A673 (cell line): Measurements from ENCODE around the gene GPR17. TPM values are rescaled to one million over a fixed set of nuclear protein-coding genes. Genes with fewer than 3 reads are reported as not detected.

Experiments
- BruUV-seq: library from RNA; stranded (reverse); fragments of 400-500 nt; replicated peaks from 2 replicates; lab custom pipeline; 2021; lab: Mats Ljungman, UMichigan
- CTCF ChIA-PET: fragments of 300-600 bp; sonication (Branson Sonifier 250); formaldehyde crosslinking; loops from one replicate; lab custom pipeline; 2022; ENCODE audit warnings: antibody characterized with exemption; lab: Charles Lee
- POLR2A ChIA-PET: fragments of 300-600 bp; sonication (Branson Sonifier 250); formaldehyde crosslinking; loops from one replicate; lab custom pipeline; 2022; ENCODE audit warnings: antibody characterized with exemption; ENCODE audit not compliant: low non-redundant PET; lab: Charles Lee
- DNase-seq: peaks from one replicate; pipeline ENCODE4 v3.0.0-alpha.2; 2015; ENCODE audit warnings: low spot score
- H3K27ac ChIP-seq: fragments of 200-600 bp; sonication (generic); 2 replicates; pipeline ENCODE4 v1.5.1; 2016; ENCODE audit warnings: mixed run types, low read depth, mild to moderate bottlenecking, mixed read lengths, antibody characterized with exemption, low read length; ENCODE audit not compliant: poor library complexity, severe bottlenecking
- H3K27me3 ChIP-seq: fragments of 200-600 bp; sonication (generic); replicated peaks from 2 replicates; pipeline ENCODE4 v1.6.1; 2017; ENCODE audit warnings: mixed run types, low read depth, mild to moderate bottlenecking, mixed read lengths, antibody characterized with exemption, low read length; ENCODE audit not compliant: insufficient read depth, poor library complexity
- H3K36me3 ChIP-seq: fragments of 200-600 bp; sonication (generic); 2 replicates; pipeline ENCODE4 v1.6.1; 2016; ENCODE audit warnings: mixed run types, mild to moderate bottlenecking, mixed read lengths, antibody characterized with exemption, low read length; ENCODE audit not compliant: insufficient read depth, poor library complexity, severe bottlenecking
- H3K4me1 ChIP-seq: fragments of 200-600 bp; sonication (generic); 2 replicates; pipeline ENCODE4 v1.6.1; 2017; ENCODE audit warnings: mixed run types, mild to moderate bottlenecking, mixed read lengths, antibody characterized with exemption, low read length; ENCODE audit not compliant: insufficient read depth, poor library complexity, severe bottlenecking
- H3K4me3 ChIP-seq: fragments of 200-600 bp; sonication (generic); 2 replicates; pipeline ENCODE4 v1.5.1; 2016; ENCODE audit warnings: low read depth, mixed run types, mild to moderate bottlenecking, mixed read lengths, low read length; ENCODE audit not compliant: poor library complexity, severe bottlenecking
- H3K9me3 ChIP-seq: fragments of 200-600 bp; sonication (generic); 2 replicates; pipeline ENCODE4 v1.6.1; 2016; ENCODE audit warnings: mixed run types, low read depth, mild to moderate bottlenecking, mixed read lengths, antibody characterized with exemption, low read length; ENCODE audit not compliant: poor library complexity, severe bottlenecking
- EZH2 ChIP-seq: fragments of 200-600 bp; sonication (generic); IDR thresholded peaks from 2 replicates; pipeline ENCODE4 v1.6.1; 2017; ENCODE audit warnings: borderline replicate concordance, low read depth, mild to moderate bottlenecking, mixed read lengths, antibody characterized with exemption, low read length; ENCODE audit not compliant: poor library complexity, severe bottlenecking
- intact Hi-C: fragments of 100-400 bp; cut with micrococcal nuclease; formaldehyde crosslinking; loops from one replicate; pipeline ENCODE4 v1.10.0; 2022; ENCODE audit not compliant: unreplicated experiment
- total RNA-seq: library from RNA; stranded (reverse); gene quantifications from 2 replicates; pipeline ENCODE4 v1.2.3, GENCODE V29; 2021
- TF ChIP-seq, protein P1 (sequence below): fragments of 300-800, 200-600 bp; sonication (generic); conservative IDR thresholded peaks from 2 replicates; pipeline ENCODE4 v1.5.1; 2017; ENCODE audit warnings: low read depth, mild to moderate bottlenecking, antibody characterized with exemption, low read length, moderate library complexity, mixed read lengths

Gene GPR17
- total RNA-seq, 1 experiment from 2014 or later, result 0.45 TPM

DNA sequence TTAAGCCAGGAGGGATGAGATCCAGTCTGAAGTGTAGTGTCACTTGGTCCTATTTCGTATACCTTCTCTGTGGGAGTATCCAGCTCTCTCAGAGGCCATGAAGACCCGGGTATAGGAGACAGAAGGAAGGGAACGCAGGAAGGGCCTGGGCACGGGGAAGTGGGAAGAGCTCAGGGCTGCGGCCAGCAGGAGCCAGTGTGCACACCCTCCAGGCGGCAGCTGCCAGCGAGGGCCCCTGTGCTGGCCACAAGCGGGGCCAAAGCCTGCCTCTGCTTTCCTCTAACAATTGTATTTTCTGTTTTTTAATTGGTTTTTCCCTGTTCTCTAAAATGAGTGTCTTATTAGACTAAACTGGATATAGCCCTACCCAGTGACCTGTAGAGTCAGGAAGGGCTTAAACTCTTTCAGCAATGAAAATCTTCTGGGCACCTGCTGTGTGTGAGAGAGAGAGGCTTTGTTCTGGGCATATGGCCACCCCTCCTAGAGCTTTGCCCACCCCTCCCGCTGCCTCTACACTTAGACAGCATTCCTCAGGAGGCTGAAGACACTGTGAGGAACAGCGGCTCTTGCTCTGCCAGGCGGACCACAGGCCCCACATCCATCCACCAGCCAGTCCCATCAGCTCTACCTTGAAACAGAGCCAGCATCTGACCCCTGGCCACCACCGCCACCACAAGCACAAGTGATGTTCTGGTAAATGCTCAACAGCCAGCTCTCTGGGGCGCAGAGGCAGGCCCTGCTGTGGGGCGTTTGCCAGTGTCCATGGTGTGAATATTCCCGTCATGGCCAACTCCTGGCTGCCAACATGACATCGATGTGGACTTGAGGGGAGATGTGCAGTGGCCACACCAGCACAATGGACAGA, 9.5 kb downstream of the GPR17 start:
- ChIA-PET CTCF (no interaction called here), POLR2A (no interaction called here)
- Histone ChIP-seq H3K4me3 (no peak overlapping the region), H3K27ac (no peak overlapping the region), H3K36me3 (no peaks in the 10 kb centered on the region), H3K9me3 (no peaks in the 10 kb centered on the region), H3K4me1 (no peaks in the 10 kb centered on the region), H3K27me3 (no peaks in the 10 kb centered on the region)
- no peak for DNase-seq
- no TSS peak for BruUV-seq
- TF ChIP-seq, protein P1, sequence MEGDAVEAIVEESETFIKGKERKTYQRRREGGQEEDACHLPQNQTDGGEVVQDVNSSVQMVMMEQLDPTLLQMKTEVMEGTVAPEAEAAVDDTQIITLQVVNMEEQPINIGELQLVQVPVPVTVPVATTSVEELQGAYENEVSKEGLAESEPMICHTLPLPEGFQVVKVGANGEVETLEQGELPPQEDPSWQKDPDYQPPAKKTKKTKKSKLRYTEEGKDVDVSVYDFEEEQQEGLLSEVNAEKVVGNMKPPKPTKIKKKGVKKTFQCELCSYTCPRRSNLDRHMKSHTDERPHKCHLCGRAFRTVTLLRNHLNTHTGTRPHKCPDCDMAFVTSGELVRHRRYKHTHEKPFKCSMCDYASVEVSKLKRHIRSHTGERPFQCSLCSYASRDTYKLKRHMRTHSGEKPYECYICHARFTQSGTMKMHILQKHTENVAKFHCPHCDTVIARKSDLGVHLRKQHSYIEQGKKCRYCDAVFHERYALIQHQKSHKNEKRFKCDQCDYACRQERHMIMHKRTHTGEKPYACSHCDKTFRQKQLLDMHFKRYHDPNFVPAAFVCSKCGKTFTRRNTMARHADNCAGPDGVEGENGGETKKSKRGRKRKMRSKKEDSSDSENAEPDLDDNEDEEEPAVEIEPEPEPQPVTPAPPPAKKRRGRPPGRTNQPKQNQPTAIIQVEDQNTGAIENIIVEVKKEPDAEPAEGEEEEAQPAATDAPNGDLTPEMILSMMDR, result no peak
- no peak for TF ChIP-seq EZH2
- intact Hi-C loops, result no loop called here

DNA sequence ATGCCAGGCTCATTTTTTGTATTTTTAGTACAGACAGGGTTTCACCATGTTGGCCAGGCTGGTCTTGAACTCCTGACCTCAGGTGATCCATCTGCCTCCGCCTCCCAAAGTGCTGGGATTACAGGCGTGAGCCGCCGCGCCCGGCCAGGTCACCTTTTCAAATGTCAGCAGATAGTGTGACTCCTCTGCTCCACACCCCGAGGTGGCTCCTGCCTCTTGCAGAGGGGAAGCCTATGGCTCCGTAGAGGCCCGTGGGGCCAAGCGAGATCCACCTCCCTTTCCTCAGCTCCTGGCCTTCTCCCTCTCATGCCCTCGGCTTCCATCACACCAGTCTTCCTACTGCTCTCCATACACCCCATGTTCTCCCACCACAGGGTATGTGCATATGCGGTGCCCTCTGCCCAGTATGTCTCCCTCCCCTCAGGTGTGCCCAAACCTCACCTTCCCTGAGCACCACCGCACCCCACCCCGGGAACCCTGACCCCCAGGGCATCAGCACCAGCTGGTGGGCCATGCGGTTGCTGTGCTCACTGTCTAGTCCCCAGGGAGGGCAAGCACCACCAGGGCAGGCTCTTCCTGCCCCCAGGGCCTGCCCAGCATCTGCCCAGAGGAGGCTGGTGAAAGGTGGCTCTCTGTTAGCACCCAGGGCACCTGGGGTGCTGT, 10.7 kb downstream of the GPR17 start:
- ChIA-PET POLR2A (interaction anchor here (0.5 kb wide), 1 partner anchor 314 kb away, joined by 4 read pairs; no protein-coding TSS in a partner anchor), CTCF (no interaction called here)
- TF ChIP-seq, protein P1, result no peak
- TF ChIP-seq EZH2, result no peak
- intact Hi-C loops, result no loop called here
- BruUV-seq, result no TSS peak
- H3K4me1 ChIP-seq, result no peaks in the 10 kb centered on the region
- no peaks in the 10 kb centered on the region for H3K27me3 ChIP-seq
- no peak overlapping the region for H3K27ac ChIP-seq
- H3K36me3 ChIP-seq, result no peaks in the 10 kb centered on the region
- no peak for DNase-seq
- no peak overlapping the region for H3K4me3 ChIP-seq
- H3K9me3 ChIP-seq, result no peaks in the 10 kb centered on the region

- CTCF ChIA-PET, result no interaction called here
Measured at GRCh38 chr2:127657232-127657595, 11.3 kb downstream of the GPR17 start.

More at GRCh38 chr2:127657232-127657595, 11.3 kb downstream of the GPR17 start:
- H3K4me1 ChIP-seq, result no peaks in the 10 kb centered on the region
- H3K4me3 ChIP-seq, result no peak overlapping the region
- no peaks in the 10 kb centered on the region for H3K27me3 ChIP-seq
- H3K36me3 ChIP-seq, result no peaks in the 10 kb centered on the region
- no peaks in the 10 kb centered on the region for H3K9me3 ChIP-seq
- POLR2A ChIA-PET, result interaction anchor here (0.5 kb wide), 1 partner anchor 314 kb away, joined by 4 read pairs; no protein-coding TSS in a partner anchor
- TF ChIP-seq, protein P1, result no peak
- no peak for TF ChIP-seq EZH2
- DNase-seq, result no peak
- BruUV-seq, result no TSS peak
- intact Hi-C loops, result no loop called here
- no peak overlapping the region for H3K27ac ChIP-seq
